Activated CD8-positive, alpha-beta memory T cell treated with anti-CD3 and anti-CD28 coated beads for 1 hour (primary cell): ENCODE results near the gene NUDCD3.

Source experiments
- DNase-seq, 2 donors: peaks; one replicate each; pipeline ENCODE4 v3.0.0-alpha.2; 2020; ENCODE audit warnings: low read depth in 1 of 2; ENCODE audit errors: extremely low read depth in 1 of 2

NUDCD3 gene

DNA sequence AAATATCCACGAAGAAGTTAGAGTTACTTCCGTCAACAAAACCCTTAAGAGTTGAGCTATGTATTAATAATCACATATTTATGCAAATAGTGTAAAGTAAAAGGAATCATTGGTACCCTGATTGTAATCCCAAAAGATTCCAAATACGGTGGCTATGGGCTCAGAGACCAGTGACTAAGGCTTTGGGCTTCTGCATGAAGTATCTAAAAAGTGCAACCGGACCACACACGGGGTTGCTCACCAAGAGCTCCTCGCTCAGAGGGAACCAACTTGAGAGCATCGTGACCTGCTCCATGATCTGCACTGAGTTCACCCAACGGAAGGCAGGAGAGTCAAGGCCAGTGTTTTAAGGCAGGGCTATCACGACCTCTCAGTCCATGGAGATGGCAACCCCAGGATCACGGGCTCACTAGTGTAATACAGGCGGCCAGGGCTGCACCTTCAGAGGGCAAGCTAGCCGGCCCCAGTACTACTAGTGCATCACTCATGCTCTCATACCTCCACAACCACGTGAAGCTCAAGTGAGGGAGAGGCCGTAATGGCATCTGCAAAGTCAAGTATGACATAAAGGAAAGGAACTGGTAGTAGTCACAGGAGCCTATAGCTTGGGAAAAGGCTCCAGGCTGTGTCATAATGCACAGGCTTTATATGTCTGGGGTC is 87.9 kb downstream of the NUDCD3 start:
- no peak for DNase-seq

DNA sequence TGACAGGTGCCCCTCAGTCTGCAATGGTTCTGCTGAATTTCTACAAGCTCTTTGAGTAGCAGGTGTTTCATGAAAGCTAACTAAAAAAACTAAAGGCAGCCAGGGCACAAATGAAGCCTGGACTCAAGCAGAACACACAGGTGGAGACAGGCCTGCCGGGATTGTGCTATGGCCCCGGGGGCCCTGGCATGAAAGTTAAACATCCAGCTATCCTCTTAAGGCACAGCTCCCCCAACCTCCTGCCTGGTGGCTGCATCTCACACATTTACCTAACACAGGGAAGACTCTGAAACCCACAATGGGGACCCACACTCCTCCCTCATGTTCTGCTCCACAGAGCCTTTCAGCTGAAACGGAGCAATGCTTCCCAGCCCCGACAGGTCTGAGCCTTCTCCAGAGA is 88.8 kb downstream of the NUDCD3 start:
- DNase-seq, result no peak

DNA sequence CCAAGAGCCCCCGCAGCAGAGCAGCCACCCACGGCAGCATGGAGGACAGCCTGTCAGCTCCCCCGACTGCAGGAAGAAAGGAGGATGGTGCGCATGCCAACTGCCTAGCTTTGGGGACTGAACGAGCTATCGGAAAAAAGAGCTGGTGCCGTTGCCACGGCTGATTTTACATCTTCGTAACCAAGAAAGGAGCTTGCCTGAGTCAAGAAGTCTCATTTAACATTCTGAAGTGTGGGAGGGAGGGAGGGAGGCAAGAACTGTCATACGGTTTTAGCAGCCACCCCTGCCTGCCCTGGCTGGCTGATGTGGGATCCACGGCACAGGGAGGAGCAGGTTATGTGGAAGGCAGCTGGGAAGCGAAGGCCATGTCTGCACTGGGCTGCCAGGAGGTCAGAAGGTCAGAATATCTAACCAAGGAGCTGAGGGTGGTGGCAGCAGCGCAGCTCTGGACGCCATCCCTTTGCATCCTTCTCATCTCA is 90.4 kb downstream of the NUDCD3 start:
- DNase-seq, result no peak

DNA sequence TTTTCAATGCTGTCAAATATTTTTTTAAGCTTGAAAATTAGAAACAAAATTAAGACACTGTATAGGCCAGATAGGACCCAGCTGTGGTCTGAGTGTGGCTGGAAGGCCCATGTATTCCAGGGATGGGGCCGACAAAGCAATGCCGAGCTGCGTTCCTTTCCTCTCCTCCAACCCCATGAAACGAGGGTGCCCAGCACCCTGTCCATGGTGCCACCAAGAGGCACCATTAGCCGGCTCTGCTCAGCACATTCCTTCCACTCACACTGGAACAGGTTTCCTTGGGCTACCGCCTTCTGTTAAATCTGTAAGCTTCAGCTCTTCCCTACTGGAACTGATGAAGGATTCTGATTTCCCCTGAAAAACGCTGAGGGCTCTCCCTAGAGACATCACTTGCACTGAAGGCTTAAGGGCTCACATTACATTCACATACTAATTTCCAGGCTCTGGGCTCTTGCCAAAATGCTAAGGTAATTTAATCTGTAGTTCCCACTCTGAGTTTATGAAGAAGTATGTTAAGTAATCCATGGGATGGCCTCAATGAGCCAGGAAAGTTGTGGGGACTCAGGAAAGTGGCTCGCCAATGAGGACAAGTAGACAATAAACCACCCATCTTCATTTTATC is 91.4 kb downstream of the NUDCD3 start:
- no peak for DNase-seq

DNA sequence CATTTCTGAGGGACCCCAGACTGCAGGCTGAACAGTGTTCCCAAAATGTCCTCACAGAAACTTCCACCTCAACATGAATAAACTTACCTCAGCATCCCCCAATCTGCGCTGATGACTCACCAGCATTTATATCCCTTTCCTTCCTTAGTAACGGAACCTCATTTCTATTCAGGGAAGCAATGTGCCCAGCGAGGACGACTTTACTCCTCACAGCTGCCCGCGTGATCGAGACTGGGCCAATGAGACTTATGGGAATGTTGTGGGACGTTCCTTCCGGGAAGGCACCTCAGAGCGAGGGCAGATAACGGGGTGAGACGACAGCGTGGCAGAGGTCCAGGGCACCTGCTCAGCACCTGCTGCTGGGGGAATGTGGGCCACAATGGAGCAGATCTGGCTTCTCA is 91.9 kb downstream of the NUDCD3 start:
- no peak for DNase-seq

DNA sequence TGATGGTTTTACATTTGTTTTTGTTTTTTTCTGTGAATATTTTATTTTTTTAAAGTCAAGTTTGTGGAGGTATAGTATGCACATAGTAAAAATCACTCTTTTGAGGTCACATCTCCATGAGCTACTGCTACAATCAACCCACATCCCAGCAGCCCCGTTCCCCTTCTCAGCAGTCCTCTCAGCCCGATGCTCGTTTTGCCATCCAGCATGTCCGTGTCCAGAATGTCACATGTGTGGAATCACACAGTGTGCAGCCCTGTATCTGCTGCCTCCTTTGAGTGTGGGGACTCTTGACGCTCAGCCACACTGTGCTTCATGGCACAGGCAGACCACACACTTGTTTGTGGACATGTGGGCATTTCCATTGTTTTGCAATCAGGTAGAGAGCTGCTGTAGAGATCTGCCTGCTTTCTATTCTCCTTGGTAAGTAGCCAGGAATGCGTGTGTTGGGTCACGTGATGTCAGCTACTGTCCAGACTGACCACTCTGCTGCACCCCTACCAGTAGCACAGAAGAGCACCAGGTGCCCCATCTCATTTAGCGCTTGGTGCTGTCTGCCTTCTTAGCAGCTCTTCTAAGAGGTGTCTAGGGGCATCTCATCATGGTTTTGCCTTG is 93.4 kb downstream of the NUDCD3 start:
- no peak for DNase-seq

DNA sequence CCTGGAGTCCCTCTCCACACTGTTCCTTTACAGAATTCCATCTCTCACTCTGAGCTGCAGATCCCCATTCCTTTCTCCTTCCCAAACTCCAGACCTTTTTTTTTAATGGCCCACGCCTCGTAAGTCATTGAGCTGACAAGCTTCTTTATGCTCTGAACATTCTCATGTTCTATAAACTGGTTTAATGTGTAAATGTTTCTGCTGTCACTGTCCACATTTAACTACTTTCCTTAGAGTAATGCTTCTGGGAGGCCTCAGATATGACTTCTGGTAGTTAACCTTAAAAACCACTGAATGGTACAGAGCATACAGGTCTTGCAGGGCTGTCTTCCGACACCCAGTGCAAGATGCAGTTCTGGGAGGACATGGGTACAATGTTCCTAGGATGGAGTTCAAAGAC is 94.0 kb downstream of the NUDCD3 start:
- DNase-seq, result no peak

DNA sequence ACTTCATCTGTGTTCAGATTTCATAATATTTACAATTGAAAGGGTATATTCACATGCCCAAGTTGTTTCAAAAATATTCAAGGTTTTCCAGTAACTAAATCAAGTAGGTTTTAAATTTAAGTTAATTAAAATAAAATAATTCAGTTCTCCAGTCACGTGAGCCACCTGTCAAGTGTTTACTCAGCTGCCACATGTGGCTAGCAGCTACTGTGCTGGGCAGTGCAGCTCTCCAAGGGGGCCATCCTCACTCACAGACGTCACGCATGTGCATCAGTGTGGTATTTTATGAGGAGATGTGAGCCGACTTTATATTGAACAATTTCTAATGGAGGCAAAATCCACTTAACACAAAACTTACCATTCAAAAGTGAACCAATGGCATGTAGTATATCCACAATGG is 95.4 kb downstream of the NUDCD3 start:
- no peak for DNase-seq

DNA sequence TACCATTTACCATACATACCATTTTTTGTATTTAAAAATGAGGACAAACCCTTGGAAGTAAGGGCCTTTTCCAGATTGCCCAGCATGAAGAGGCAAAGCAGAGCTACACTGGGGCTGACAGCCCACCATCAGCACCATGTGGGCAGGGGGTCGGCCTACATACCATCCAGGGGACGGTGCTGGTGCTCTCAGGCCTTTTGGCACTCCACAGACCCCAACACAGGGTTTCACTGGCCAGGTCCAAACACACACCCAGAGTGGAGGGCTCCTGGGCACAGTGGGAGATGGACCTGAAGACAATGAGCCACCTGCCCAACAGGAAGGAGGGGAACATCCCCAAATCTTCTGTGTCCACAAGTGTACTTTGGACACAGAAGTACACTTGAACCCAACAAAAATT is 95.8 kb downstream of the NUDCD3 start:
- DNase-seq, result no peak

DNA sequence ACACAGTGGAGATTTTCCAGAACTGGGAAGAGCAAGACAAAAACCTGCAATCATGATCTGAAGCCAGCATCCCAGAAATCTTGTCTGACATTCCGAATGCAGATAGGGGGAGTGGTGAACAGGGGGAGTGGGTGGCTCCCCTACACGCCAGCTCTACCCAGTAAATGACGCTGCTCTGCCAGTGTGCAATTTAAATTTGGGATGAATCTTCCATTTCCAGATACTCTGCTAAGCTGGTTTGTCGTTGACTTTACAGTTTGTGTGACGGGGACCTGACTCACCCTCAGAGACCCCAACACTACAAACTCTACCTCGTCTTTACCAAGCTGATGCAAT is 96.4 kb downstream of the NUDCD3 start:
- DNase-seq, result no peak

DNA sequence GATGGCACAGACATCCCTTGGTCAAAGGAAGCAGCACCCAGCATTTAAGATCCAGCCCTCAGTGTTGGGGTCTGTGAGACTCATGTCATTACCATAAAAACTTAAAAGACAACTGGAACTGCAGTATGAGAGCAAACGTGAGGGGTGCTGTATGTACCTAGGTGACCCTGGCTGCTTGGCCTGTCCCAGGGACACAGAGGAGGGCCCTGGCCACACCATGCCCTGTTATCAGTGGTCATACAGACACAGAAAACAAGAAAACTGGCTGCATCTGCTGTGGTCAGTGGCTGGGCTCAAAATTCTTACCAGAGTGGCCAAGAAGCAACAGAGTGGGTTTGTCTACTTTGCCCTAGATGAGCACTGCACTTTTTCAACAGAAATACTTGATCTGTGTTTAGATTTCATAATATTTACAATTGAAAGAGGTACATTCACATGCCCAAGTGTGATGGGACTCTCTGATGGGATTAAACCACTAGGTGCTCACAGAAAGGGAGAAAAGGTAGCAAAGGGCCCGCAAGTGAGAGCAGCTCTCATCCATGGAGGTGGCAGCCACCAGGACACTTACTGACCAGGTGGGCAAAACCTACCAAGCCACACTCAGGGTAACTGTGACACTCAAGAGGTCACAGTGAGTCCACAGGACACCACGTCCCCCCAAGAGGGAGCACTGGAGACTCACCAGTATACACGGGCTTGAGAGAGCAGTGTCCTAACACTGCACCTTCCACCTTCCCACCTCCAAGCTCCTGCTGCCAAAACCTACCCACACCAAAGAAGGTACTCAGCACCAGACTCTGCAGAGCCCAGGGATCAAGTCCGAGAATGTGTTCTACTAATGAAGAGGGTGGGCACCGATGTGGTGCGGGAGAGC is 97.0 kb downstream of the NUDCD3 start:
- no peak for DNase-seq

DNA sequence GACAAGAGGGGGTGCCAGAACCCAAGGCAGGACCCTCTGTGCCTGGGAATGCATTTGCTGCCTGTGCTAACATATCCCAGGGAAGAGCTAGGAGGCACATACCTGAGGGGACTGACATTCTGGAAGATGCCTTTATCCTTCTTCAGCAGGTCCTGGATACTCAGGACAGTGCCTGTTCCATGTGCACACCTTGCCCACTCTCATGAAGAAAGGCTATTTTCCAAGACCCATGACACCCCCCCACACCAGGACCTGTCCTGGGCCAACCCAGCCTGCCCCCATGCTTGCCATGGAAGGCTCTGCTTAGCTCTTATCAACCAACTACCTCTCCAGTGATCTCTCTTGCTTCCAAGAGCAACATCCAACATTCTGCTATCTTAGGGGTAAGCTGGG is 97.8 kb downstream of the NUDCD3 start:
- DNase-seq, result no peak

DNA sequence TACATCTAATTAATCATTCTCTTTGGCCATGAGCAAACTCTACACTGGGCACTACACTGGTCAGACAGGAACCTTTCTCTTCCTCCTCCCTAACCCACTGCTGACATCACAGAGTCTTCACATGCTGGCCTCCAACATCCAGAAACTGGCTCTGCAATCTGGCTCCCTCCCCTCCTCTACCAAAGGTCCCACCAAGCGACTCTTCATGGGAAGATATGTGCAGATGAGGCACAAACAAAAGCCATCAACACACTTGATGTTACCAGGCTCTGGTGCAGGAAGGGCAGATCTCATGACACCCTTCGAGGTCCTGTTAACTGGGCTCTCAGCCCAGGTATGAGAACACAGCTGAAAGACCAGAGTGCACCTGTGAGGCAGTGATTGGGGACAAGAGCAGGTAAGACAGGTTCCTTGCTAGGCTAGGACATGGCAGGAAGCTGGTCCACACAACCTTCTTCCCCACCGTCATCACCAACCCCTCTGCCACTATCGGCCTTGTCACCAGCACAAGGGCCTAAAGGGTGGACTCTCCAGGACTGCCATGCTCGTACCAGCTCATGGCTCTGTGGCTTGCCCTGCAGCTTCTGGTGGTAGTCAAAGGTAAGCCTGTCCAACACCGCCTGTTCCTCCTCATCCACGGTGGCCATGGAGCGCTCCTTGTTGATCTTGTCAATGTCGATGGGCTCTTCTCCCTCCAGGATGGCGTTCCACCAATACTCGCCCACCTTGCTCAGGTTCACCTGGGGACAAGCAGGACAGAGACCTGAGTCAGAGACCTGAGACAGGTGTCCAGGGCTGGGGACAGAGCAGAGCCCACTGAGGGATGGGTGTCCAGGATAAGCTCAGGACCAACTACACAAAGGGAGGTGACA is 98.5 kb downstream of the NUDCD3 start:
- no peak for DNase-seq

DNA sequence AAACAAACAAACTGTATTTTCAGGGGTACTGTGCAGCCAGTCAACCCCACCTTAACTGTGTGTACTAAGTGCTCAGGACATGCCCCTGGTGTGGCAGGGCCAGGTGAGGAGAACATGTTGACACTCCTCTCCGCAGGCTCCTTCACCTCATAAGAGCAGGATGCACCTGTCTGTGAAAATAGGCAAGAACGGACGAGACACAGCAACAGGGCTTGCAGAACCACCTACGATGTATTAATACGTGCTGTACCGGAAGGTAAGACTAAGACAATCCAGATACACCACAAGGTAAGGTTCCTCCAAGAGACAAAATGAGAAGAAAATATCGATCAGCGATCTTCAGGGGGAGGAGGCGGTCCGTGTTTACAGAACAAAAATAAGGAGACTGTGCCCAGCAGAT is 99.3 kb downstream of the NUDCD3 start:
- no peak for DNase-seq

DNA sequence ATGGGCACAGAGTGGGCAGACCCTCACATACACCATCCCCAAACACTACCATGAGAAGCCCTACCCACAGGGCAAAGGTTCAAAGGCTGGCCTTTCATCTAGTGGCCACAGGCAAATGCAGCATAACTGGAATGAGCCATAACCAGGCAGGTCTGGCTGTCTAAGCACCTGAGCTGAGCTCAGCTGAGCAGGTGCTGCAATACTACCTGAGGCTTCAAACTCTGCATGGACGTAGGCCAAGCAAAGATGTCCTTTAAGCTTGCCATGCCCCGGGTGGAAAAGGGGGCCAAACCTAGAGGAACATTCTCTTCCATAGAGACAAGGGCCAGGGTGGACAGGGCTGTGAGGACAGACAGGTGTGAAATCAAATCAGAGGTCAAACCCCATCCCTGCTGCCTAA is 99.8 kb downstream of the NUDCD3 start:
- DNase-seq, result no peak

DNA sequence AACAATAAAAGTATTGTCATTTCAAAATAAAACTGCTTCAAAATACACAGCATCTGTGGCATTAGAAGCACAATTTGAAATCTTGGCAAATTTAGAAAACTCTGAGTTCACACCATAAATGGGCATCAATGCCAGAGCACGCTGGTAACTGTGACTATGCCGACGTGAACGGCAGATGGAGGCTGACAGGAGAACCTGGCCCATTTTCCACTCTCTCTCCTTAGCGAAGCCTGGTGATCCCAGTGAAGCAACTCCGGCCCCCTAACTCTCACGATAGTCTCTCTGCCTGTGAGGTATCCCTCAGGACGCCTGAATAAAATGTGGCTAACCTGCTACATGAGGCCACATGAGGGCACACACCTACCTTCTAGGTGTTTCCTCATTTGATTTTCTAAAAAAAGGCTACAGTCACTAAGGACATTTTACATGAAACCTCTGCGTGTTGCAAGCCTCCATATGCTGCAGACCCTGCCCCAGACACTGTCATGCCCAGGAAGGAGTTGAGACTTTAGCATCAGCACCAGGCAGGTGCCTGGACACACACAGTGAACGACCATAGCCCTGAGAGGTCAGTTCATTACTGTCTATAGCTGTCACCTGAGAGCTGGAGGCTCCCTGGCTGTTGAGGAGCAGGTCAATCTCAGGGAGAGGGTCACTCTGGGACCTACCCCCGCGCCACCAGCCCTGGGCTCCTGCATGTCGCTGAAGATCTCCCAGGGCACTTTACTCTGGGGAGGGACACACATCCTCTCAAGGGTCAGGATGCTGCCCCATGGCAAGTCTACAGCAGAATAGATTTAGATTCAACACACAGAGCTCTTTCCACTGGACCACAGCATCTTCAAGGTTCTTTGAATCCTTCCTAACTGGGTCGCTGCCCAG is 102.1 kb downstream of the NUDCD3 start:
- DNase-seq, result no peak

DNA sequence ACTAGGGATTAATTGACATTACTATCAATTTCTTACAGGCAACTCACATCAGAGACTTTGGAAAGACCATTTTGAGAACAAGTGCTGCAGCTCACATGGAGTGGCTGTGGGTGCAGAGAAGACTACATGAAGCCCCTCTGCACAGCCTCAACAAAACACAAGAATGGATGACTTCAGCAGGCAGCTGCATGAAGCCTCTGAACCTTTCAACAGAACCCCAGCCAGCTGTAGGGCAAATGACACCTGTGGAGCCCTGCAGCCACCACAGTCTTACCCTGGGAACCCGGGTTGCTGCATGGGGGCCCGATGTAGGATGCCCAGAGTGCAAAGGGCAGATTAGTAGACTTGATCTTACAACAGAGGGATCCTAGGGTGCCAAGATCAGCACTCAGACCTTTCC is 103.1 kb downstream of the NUDCD3 start:
- DNase-seq, result no peak

DNA sequence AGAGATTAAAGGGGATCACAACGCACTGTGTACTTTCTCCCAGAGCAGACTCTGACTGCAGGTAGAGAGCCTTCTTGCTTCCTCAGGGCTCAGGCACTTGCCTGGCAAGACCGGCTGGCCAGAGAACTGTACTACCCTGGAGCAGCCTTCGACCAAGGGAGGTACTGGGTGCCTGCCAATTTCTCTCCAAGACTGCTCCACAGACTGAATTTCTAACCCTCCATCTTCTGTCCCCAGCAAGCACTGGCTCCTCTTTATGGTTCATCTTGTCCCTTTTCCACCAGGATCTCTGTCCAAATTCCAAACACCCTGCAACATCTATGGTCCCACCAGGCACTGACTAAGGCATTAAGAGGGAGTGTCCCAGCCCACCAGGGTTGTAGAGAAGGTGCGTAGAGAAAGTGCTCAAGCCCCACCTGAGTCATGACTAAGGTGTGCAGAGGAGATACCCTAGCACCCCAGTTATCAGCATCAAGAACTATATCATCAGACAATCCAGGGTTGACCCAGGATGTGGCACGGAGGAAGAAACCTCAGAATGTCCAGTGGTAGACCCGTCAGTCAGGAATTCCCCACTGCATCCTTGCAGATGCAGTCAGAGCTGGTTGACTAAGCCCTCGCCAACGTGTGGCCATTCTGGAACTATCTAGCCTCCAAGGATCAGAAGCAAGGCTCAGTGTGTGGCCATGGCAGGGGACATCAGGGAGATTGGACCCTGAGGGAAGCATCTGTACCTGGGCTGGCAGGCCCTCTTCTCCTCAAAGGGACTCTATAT is 104.1 kb downstream of the NUDCD3 start:
- no peak for DNase-seq
